ENCODE measurements around the gene AOPEP. TPM values are rescaled to one million over a fixed set of nuclear protein-coding genes. Genes with fewer than 3 reads are reported as not detected.

AOPEP gene
- total RNA-seq, 1 experiment from 2014 or later, result 15.0 TPM

GRCh38 chr9:94788570-94789105 lies 62.1 kb downstream of the AOPEP start:
- no peak overlapping the region for H2BK15ac ChIP-seq (ENCODE audit: low read depth, low read length)
- H3K27me3 ChIP-seq (ENCODE audit: insufficient read depth, low read length), result no peaks in the 10 kb centered on the region
- H3K27ac Mint-ChIP-seq, result no peak overlapping the region; a peak in 1 of 7 replicates
- no peak overlapping the region for H4K91ac ChIP-seq (ENCODE audit: insufficient read length, low read depth, low read length)
- H3T11ph ChIP-seq (ENCODE audit: low read length), result no peak overlapping the region
- no peaks in the 10 kb centered on the region for H3K79me1 ChIP-seq (ENCODE audit: insufficient read depth, low read depth, low read length, poor library complexity, severe bottlenecking)
- H2BK5ac ChIP-seq (ENCODE audit: insufficient read length, low read length), result no peak overlapping the region
- H4K5ac ChIP-seq (ENCODE audit: insufficient read length, low read depth, low read length), result no peak overlapping the region
- no peak overlapping the region for H3K4me2 ChIP-seq (ENCODE audit: insufficient read depth, insufficient read length, low read length)
- no peaks in the 10 kb centered on the region for H3K27me3 Mint-ChIP-seq (ENCODE audit: low read depth)
- no peaks in the 10 kb centered on the region for H4K20me1 ChIP-seq (ENCODE audit: control insufficient read depth, insufficient read depth, insufficient read length)
- peaks cover 7 to 8% of the 10 kb centered on the region in 2 experiments for H3K4me1 Mint-ChIP-seq
- H2BK20ac ChIP-seq (ENCODE audit: low read depth, low read length, poor library complexity, severe bottlenecking), result no peak overlapping the region
- DNase-seq, result no peak
- peaks cover 3 to 10% (median 9%) of the 10 kb centered on the region in 3 experiments for H3K36me3 Mint-ChIP-seq (ENCODE audit: insufficient read depth in 1 of 3, low read depth in 3 of 3)
- no peaks in the 10 kb centered on the region for H3K9me3 ChIP-seq (ENCODE audit: control insufficient read depth, low read depth, low read length)
- H3K79me2 ChIP-seq (ENCODE audit: insufficient read depth, low read length), result no peaks in the 10 kb centered on the region
- H2BK12ac ChIP-seq (ENCODE audit: insufficient read length, low read depth, low read length), result no peak overlapping the region
- no peak overlapping the region for H3K9ac ChIP-seq (ENCODE audit: extremely low read depth, insufficient read length, low read length)
- H2AFZ ChIP-seq (ENCODE audit: low read length), result no peak overlapping the region
- H3K23ac ChIP-seq (ENCODE audit: insufficient read length, low read depth, low read length), result no peak overlapping the region
- no peak overlapping the region for H3K27ac ChIP-seq (ENCODE audit: insufficient read length, low read depth, low read length)
- H4K8ac ChIP-seq (replicated peaks; ENCODE audit: insufficient read length, low read depth, low read length), result no peak overlapping the region
- H3K23me2 ChIP-seq (ENCODE audit: insufficient read length, low read depth, low read length, poor library complexity, severe bottlenecking), result no peaks in the 10 kb centered on the region
- H3K4me3 Mint-ChIP-seq, result no peak overlapping the region
- no peak overlapping the region for H3K56ac ChIP-seq (ENCODE audit: insufficient read length, low read depth, low read length)
- H2AK5ac ChIP-seq (ENCODE audit: insufficient read length, low read length), result no peak overlapping the region
- no peak overlapping the region for H3K18ac ChIP-seq (ENCODE audit: insufficient read length, low read depth, low read length)
- H3K4me1 ChIP-seq (ENCODE audit: insufficient read depth, low read length), result no peaks in the 10 kb centered on the region
- no peak for TF ChIP-seq CTCF (conservative IDR thresholded peaks at IDR 0.05)
- H3K4ac ChIP-seq (ENCODE audit: low read depth, low read length), result no peak overlapping the region
- no peak overlapping the region for H2BK120ac ChIP-seq (ENCODE audit: low read depth, low read length, poor library complexity, severe bottlenecking)
- H3K14ac ChIP-seq (ENCODE audit: insufficient read depth, low read length), result no peak overlapping the region
- no peaks in the 10 kb centered on the region for H3K9me3 Mint-ChIP-seq
